GM18868 (cell line): ENCODE results near the gene NT5M.

ENCODE experiments used
- ATAC-seq: cut with Tn5 transposase; IDR thresholded peaks from one replicate; pipeline ENCODE4 v1.9.1; 2021; ENCODE audit warnings: mild to moderate bottlenecking, moderate library complexity; ENCODE audit not compliant: unreplicated experiment

NT5M gene

DNA sequence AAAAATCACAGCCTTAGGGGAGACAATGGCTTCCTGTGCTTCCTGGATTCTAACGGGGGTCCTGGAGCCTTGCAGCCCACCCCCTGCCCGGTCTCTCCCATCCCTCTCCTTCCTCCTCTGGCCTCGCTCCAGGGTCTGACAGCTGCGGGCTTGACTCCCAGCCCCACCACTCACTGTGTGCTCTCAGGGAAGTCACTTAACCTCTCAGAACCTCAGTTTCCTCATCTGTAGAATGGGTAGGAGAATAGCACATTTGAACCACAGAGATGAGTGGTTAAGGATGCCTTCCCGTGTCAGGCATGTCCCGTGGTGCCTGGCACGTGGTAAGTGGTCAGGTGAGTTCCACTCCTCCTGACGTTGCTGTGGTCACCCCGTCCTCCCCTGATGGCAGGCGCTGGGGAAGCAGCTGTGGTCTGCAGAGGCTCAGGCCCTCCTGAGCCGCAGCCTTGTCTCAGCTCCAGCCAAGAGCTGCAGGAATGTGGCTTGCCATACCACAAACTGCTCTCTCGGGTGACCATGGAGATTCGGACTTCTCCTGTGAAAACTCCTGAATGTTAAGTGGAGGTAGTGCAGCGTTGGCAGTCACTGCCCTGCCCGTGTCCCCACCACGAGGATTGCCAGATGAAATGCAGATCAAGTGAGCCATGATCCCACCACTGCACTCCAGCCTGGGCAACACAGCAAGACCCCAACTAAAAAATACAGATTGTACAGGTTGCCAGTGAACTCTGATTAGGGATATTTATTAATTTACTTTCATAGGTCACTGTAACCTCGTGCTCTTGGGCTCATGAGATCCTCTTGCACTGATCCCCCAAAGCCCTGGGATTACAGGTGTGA is 85.7 kb downstream of the NT5M start:
- no peak for ATAC-seq

DNA sequence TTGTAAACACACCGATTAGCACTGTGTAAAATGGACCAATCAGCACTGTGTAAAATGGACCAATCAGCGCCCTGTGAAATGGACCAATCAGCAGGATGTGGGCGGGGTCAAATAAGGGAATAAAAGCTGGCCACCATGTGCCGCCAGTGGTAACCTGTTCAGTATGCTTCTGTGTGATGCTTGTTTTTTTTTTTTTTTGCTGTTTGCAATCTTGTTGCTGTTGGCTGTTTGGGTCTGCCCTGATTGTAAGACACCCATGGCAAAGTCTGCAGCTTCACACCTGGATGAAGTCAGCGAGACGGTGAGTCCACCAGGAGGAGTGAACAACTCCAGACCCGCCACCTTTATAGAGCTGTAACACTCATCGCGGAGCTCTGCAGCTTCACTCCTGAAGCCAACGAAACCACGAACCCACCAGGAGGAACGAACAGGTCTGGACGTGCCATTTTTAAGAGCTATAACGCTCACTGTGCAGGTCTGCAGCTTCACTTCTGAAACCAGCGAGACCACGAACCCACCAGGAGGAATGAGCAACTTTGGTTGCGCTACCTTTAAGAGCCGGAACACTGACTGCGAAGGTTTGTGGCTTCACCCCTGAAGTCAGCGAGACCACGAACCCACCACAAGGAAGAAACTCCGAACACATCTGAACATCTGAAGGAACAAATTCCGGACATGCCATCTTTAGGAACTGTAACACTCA is 88.6 kb downstream of the NT5M start:
- peak; percentile 48 for ATAC-seq

DNA sequence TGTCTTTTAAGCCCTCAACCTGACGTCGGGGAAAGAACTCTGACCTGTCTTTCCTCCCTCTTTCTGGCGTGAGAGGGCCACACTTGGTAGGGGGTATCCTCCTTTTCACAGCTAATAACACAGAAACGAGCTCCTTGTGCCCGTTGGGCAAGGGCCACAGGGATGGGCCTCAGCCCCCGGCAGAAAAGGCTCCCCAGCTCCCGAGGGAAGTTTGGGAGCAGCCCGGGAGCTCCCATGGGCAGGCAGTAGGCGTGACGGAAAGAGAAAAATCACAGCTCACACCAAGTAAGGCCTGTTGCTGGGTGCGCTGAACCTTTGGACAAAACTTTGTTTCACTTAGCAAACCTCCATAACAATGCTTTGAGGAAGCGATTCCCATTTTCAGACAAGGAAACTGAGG is 90.8 kb downstream of the NT5M start:
- no peak for ATAC-seq

DNA sequence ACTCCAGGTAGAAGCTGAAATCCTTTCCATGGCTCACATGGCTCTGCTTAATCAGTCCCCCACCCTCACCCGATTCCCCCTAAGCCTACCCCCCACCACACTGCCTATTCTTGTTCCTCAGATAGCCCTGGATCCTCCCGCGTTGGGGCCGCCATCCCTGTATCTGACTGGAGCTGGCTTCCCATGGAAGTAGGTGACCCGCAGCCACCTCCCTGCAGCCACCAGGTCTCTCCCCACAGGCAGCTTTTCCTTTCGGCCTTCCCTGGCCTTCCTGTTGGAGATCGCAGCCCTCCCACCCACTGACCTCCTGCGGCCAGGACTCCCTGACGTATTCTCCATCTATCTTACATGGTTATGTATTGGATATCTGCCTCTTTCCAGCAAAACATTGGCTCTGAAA is 91.3 kb downstream of the NT5M start:
- ATAC-seq = no peak

DNA sequence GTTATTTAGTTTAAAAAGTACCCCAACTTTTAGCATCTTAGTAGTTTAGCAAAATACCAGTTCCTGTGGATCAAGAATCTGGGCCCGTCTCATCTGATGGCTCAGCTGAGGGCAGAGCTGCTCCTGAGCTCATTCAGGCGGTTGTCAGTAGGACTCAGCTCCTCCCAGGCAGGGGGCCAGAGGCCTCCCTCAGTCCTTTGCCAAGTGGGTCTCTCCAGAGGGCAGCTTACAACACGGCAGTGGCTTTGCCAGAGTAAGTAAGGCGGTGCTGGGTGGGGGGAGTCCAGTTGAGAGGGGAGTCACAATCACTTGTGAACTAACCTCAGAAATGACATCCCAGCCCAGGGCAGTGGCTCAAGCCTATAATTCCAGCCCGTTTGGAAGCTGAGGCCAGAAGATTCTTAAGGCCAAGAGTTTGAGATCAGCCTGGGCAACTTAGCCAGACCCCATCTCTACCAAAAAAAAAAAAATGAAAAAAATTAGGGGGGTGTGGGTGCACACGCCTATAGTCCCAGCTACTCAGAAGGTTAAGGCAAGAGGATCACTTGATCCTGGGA is 92.2 kb downstream of the NT5M start:
- ATAC-seq = no peak

DNA sequence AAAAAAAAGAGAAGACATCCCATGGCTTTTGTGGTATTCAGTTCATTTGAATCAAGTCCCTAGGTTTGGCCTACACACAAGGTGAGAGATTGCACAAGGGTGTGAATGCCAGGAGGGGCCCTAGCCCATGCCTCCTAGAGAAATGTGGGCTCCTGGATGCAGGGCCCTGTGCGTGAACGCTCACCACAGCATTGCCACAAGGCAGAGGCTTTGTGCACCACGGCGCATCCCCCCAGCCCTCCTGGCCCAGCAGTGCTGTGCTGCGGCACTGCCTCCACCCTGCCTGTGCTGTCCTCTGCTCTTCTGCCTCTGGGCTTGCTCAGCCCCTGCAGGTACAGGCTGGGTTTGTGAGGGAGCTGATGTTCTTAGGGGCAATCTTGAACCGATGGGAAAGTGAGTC is 92.7 kb downstream of the NT5M start:
- ATAC-seq = no peak
